HG03575 (cell line): ENCODE measurements around the gene HMGA1.

Source experiments
- ATAC-seq: cut with Tn5 transposase; IDR thresholded peaks from one replicate; pipeline ENCODE4 v1.9.1; 2021; ENCODE audit not compliant: unreplicated experiment, insufficient number of reproducible peaks, low FRiP score; ENCODE audit errors: extremely low read depth

The HMGA1 gene

GRCh38 chr6:34278833-34279232, 42.2 kb downstream of the HMGA1 start:
- no peak for ATAC-seq

DNA sequence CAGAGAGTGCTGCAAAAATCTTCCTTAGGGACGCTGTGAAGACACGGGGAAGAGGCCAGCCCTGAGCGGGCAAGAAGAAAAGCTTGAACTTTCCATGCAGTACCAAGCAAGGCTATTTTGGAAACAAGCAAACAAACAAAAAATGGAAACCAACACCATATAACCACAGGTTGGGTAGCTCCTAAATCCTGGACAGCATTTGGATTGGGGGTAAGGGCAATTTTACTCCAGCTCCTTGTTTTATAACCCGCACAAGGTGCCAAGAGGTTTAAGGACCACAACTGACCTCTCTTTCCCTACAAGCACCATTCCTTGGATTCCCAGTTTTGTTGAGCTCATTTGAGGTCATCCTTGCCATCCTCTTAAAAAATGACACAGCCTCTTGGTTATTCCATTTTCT, 43.5 kb downstream of the HMGA1 start:
- ATAC-seq: no peak

DNA sequence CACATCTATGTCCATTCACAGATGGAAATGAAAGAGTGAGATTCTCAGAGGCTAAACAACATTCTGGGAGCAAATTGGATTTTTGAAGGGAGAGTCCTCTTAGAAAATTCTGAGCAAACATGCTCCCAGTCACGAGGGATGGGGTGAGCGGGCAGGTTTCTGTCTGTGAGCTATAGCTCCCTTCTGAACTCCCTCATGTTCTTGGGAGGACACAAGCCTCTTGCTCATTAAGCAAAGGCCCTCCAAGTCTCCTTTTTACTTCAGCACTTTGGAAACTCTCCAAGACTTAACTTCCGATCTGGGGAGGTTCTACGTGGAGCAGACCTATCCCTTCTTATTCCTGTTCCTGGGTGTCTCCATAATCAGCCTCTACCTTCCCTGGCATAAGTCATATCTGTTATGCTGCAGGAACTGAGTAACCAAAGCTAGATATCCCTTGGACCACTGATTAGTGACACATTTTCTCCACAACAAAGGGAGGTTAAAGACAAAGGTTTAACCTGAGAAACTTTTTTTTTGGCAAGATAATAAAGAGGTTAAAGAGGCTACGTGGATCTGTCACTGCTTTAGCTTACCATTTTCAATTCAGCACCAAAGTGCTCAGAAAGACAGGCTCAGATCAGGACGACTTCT, 45.1 kb downstream of the HMGA1 start:
- no peak for ATAC-seq

GRCh38 chr6:34284563-34285447, 48.1 kb downstream of the HMGA1 start:
- no peak for ATAC-seq

- no peak for ATAC-seq
Observed at GRCh38 chr6:34285448-34286164, 48.9 kb downstream of the HMGA1 start.

GRCh38 chr6:34288581-34288980, 51.9 kb downstream of the HMGA1 start:
- ATAC-seq: no peak

DNA sequence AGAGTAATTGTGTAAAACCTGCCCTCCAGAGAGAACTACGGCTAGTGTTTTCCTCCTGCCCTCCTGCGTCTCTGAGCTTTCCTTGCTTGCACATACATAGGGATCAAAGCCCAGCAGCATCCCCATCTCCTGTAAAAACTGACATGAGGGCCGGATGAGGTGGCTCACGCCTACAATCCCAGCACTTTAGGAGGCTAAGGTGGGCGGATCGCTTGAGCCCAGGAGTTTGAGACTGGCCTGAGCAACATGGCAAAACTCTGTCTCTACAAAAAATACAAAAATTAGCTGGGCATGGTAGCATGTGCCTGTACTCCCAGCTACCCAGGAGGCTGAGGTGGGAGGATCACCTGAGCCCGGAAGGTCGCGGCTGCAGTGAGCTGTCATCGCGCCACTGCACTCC, 52.5 kb downstream of the HMGA1 start:
- ATAC-seq: no peak

GRCh38 chr6:34292954-34293353, 56.3 kb downstream of the HMGA1 start:
- ATAC-seq: no peak

DNA sequence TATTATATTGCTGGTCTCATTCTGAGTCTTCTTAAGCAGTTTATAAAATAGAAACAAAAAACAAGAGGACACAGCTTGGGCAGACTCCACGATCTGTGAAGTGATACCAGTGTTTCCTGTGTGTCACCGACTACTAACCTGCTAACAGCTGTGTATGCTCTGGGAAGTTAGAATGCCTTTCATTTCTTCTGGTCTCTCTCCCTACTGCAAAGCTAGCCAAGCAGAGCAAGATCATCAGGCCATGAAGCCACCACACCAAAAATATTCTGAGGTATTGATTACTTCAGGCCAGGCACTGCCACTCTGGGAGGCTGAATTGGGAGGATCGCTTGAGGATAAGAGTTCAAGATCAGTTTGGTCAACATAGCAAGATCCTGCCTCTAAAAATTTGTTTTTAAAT, 59.0 kb downstream of the HMGA1 start:
- ATAC-seq: peak; percentile 61
